ENCODE results near the gene ERBB4.

DNA sequence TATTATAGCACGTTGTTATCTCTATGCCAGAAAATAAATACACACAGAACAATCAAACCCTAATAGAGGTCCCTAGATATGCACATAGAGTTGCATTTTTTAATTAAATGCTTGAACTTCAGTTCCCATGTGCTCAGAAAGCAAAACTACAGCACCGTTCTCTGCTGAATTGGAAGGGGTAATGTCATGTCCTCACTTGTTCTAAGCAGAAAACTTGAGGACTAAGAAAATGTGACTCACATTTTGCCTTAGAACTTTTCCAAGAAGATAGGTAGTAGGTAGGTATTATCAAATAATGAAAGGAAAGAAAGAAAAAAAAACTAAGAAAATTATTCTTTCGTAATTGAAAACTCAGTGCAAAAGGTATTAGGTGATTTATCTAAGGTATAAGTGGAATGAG is 607.3 kb downstream of the ERBB4 start:
- TF ChIP-seq, protein P1, sequence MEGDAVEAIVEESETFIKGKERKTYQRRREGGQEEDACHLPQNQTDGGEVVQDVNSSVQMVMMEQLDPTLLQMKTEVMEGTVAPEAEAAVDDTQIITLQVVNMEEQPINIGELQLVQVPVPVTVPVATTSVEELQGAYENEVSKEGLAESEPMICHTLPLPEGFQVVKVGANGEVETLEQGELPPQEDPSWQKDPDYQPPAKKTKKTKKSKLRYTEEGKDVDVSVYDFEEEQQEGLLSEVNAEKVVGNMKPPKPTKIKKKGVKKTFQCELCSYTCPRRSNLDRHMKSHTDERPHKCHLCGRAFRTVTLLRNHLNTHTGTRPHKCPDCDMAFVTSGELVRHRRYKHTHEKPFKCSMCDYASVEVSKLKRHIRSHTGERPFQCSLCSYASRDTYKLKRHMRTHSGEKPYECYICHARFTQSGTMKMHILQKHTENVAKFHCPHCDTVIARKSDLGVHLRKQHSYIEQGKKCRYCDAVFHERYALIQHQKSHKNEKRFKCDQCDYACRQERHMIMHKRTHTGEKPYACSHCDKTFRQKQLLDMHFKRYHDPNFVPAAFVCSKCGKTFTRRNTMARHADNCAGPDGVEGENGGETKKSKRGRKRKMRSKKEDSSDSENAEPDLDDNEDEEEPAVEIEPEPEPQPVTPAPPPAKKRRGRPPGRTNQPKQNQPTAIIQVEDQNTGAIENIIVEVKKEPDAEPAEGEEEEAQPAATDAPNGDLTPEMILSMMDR (IDR thresholded peaks at IDR 0.05) = no peak
- TF ChIP-seq EP300 (IDR thresholded peaks at IDR 0.05) (no peak), POLR2A (IDR thresholded peaks at IDR 0.05) (no peak)
